Endothelial cell of umbilical vein (primary cell): ENCODE results near the gene CDK18. TPM values are rescaled to one million over a fixed set of nuclear protein-coding genes. Genes with fewer than 3 reads are reported as not detected.

Experiments used
- BruUV-seq: library from RNA; stranded (reverse); fragments of 400-500 nt; replicated peaks from 2 replicates; lab custom pipeline; 2021; lab: Mats Ljungman, UMichigan
- CTCF ChIA-PET: fragments of 300-600, 350-600 bp; sonication (Branson Sonifier 250); formaldehyde crosslinking; loops from one replicate; lab custom pipeline; 2021; ENCODE audit warnings: antibody characterized with exemption, inconsistent platforms; lab: Charles Lee
- POLR2A ChIA-PET: fragments of 300-600, 350-600 bp; sonication (Branson Sonifier 250); formaldehyde crosslinking; loops from one replicate; lab custom pipeline; 2021; ENCODE audit warnings: antibody characterized with exemption, inconsistent platforms; lab: Charles Lee
- DNase-seq: peaks from one replicate; pipeline ENCODE4 v3.0.0-alpha.2; 2011; ENCODE audit warnings: low read depth, low spot score
- FAIRE-seq: peaks from 2 replicates; lab custom pipeline; 2011; peaks lifted over from hg19 to GRCh38; lab: Jason Lieb, UNC
- H2AFZ ChIP-seq: 2 replicates; pipeline ENCODE4 v1.6.0; 2012; ENCODE audit warnings: low read depth, low read length, control low read depth, inconsistent platforms
- H3K27ac ChIP-seq: 2 replicates; pipeline ENCODE4 v1.5.1; 2011; ENCODE audit warnings: low read depth, mild to moderate bottlenecking, control low read depth, low read length, moderate library complexity; ENCODE audit not compliant: insufficient read depth
- H3K27me3 ChIP-seq, 2 experiments: 2 replicates each; pipeline versions ENCODE4 v1.6.0 to v1.6.1; 2011; ENCODE audit warnings: low read length in 2 of 2, mixed read lengths in 1 of 2; ENCODE audit not compliant: control insufficient read depth in 2 of 2, insufficient read depth in 2 of 2
- H3K36me3 ChIP-seq, 2 experiments: 2 replicates in 1 of 2; 3 replicates in 1 of 2; pipeline ENCODE4 v1.5.1; 2011; ENCODE audit warnings: low read length in 2 of 2, mild to moderate bottlenecking in 1 of 2, moderate library complexity in 1 of 2; ENCODE audit not compliant: control insufficient read depth in 2 of 2, insufficient read depth in 2 of 2; ENCODE audit errors: extremely low read depth in 1 of 2
- H3K4me1 ChIP-seq: 3 replicates; pipeline ENCODE4 v1.5.1; 2011; ENCODE audit warnings: mild to moderate bottlenecking, low read length; ENCODE audit not compliant: control insufficient read depth, insufficient read depth; ENCODE audit errors: extremely low read depth
- H3K4me2 ChIP-seq: 2 replicates; pipeline ENCODE4 v1.6.1; 2011; ENCODE audit warnings: low read length, control low read depth, mixed read lengths; ENCODE audit not compliant: insufficient read depth
- H3K4me3 ChIP-seq, 3 experiments: fragments of 200-600 bp in 1 of 3; sonication (generic), shearing (Covaris generic) in 1 of 3; replicated peaks in 1 of 3; 2 replicates each; pipeline ENCODE4 v1.5.1; 2011 to 2016; ENCODE audit warnings: control low read depth in 3 of 3, low read length in 3 of 3, mild to moderate bottlenecking in 2 of 3, inconsistent platforms in 1 of 3, low read depth in 1 of 3, moderate library complexity in 1 of 3; ENCODE audit not compliant: insufficient read depth in 1 of 3
- H3K79me2 ChIP-seq: 2 replicates; pipeline ENCODE4 v1.6.0; 2012; ENCODE audit warnings: low read length, inconsistent platforms; ENCODE audit not compliant: control insufficient read depth, insufficient read depth
- H3K9ac ChIP-seq: replicated peaks from 2 replicates; pipeline ENCODE3; 2011; ENCODE audit warnings: low read length, control low read depth; ENCODE audit not compliant: insufficient read depth; ENCODE audit errors: extremely low read depth
- H3K9me1 ChIP-seq: replicated peaks from 3 replicates; pipeline ENCODE4 v1.6.0; 2011; ENCODE audit warnings: mild to moderate bottlenecking, low read length; ENCODE audit not compliant: control insufficient read depth, insufficient read depth; ENCODE audit errors: extremely low read depth
- H3K9me3 ChIP-seq: replicated peaks from 2 replicates; pipeline ENCODE4 v1.5.1; 2012; ENCODE audit warnings: low read length, inconsistent platforms; ENCODE audit not compliant: control insufficient read depth, insufficient read depth
- H4K20me1 ChIP-seq: replicated peaks from 2 replicates; pipeline ENCODE3; 2011; ENCODE audit warnings: mild to moderate bottlenecking, low read length; ENCODE audit not compliant: control insufficient read depth, insufficient read depth; ENCODE audit errors: extremely low read depth
- EZH2 ChIP-seq: IDR thresholded peaks from 2 replicates; pipeline ENCODE4 v1.6.1; 2012; ENCODE audit warnings: borderline replicate concordance, low read depth, mild to moderate bottlenecking, moderate library complexity, low read length, inconsistent platforms; ENCODE audit not compliant: severe bottlenecking
- FOS ChIP-seq: IDR thresholded peaks from 2 replicates; pipeline ENCODE4 v1.6.1; 2011; ENCODE audit warnings: mild to moderate bottlenecking, low read length, moderate library complexity, borderline replicate concordance; ENCODE audit not compliant: insufficient read depth
- GATA2 ChIP-seq: IDR thresholded peaks from 2 replicates; pipeline ENCODE4 v1.7.0; 2011; ENCODE audit warnings: low read depth, mild to moderate bottlenecking, moderate library complexity, mixed read lengths, low read length; ENCODE audit not compliant: insufficient read length, insufficient read depth
- JUN ChIP-seq: IDR thresholded peaks from 2 replicates; pipeline ENCODE4 v1.6.1; 2011; ENCODE audit warnings: borderline replicate concordance, low read depth; ENCODE audit not compliant: insufficient read length, insufficient read depth
- MYC ChIP-seq: IDR thresholded peaks from one replicate; pipeline ENCODE4 v1.6.1; 2011; ENCODE audit warnings: mild to moderate bottlenecking, low read depth, low read length
- POLR2A ChIP-seq: IDR thresholded peaks from 2 replicates; pipeline ENCODE4 v1.6.1; 2012; ENCODE audit warnings: low read depth, mild to moderate bottlenecking, control low read depth, low read length
- POLR2AphosphoS5 ChIP-seq: IDR thresholded peaks from 2 replicates; pipeline ENCODE4 v1.6.1; 2012; ENCODE audit warnings: low read depth, mild to moderate bottlenecking, control low read depth, low read length, moderate library complexity; ENCODE audit not compliant: insufficient read depth
- dilution Hi-C: fragments of 300-500 bp; cut with MboI; formaldehyde crosslinking; loops from one replicate; pipeline ENCODE4 v1.15.0; 2019; ENCODE audit warnings: low sequenced_read_pairs; ENCODE audit not compliant: extremely low pct_ligation_motif_present
- intact Hi-C: fragments of 100-400 bp; cut with micrococcal nuclease; formaldehyde crosslinking; loops from one replicate; pipeline ENCODE4 v1.10.0; 2022
- polyA plus RNA-seq, 4 experiments: library from polyadenylated mRNA; depleted of rRNA in 3 of 4; stranded (reverse) in 3 of 4; unstranded in 1 of 4; fragments of >200 nt; gene quantifications; 2 replicates each; pipeline versions ENCODE4 v1.2.1 to v1.2.3, GENCODE V29; 2011 to 2012; ENCODE audit warnings: missing spikeins in 1 of 4
- total RNA-seq: library from RNA; stranded (reverse); gene quantifications from 2 replicates; pipeline ENCODE4 v1.2.3, GENCODE V29; 2021
- TF ChIP-seq, protein P1 (sequence below): IDR thresholded peaks from 2 replicates; pipeline ENCODE4 v1.6.1; 2011; ENCODE audit not compliant: insufficient read depth, insufficient read length
- TF ChIP-seq, protein P2 (sequence below), 2 donors: IDR thresholded peaks; 1 replicate in 1 of 2; 2 replicates in 1 of 2; pipeline ENCODE4 v1.5.1; 2011; ENCODE audit warnings: low read length in 2 of 2, mild to moderate bottlenecking in 2 of 2, moderate library complexity in 2 of 2, control low read depth in 1 of 2, inconsistent platforms in 1 of 2, low read depth in 1 of 2; ENCODE audit not compliant: insufficient read depth in 1 of 2; ENCODE audit errors: extremely low read depth in 1 of 2

The CDK18 gene
- total and polyA plus RNA-seq, 2 donors (not counting 3 experiments of a cell fraction or from before 2014, with no cell fraction given) = 0.17 to 1.2 TPM

DNA sequence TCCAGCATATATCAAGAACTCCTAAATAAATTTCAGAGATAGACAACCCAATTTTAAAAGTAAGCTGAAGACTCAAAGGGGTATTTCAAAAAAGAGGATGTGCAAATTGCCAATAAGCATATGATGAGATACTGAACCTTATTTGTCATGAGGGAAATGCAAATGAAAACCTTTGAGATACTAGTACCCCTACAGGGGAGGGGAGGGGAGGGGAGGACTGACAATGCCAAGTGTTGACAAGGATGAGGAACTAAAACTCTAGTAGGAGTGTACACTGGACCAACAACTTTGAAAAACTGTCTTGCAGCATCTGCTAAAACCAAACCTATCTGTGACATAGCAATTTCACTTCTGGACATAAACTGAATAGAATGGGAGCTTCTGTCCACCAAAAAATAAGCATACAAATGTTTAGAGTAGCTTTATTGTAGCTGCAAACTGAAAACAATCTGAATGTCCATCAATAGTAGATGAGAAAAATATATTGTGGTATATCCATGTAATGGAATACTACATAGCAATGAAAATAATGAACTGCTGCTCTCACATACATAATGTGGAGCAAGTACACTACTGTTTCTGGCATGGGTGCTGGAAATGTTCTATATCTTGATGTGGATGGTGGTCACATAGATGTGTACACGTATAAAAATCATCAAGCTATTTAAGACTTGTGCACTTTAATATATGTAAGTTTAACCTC lies 57.2 kb downstream of the CDK18 start:
- TF ChIP-seq GATA2 (no peak), EZH2 (no peak), POLR2A (no peak), FOS (no peak), MYC (no peak), JUN (no peak), POLR2AphosphoS5 (no peak)
- TF ChIP-seq, protein P1, sequence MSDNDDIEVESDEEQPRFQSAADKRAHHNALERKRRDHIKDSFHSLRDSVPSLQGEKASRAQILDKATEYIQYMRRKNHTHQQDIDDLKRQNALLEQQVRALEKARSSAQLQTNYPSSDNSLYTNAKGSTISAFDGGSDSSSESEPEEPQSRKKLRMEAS = no peak
- TF ChIP-seq, protein P2, sequence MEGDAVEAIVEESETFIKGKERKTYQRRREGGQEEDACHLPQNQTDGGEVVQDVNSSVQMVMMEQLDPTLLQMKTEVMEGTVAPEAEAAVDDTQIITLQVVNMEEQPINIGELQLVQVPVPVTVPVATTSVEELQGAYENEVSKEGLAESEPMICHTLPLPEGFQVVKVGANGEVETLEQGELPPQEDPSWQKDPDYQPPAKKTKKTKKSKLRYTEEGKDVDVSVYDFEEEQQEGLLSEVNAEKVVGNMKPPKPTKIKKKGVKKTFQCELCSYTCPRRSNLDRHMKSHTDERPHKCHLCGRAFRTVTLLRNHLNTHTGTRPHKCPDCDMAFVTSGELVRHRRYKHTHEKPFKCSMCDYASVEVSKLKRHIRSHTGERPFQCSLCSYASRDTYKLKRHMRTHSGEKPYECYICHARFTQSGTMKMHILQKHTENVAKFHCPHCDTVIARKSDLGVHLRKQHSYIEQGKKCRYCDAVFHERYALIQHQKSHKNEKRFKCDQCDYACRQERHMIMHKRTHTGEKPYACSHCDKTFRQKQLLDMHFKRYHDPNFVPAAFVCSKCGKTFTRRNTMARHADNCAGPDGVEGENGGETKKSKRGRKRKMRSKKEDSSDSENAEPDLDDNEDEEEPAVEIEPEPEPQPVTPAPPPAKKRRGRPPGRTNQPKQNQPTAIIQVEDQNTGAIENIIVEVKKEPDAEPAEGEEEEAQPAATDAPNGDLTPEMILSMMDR (IDR thresholded peaks at IDR 0.05; ENCODE audit: extremely low read depth in 1 of 2, insufficient read depth in 1 of 2, low read depth in 1 of 2, low read length in 2 of 2) = no peak
- Histone ChIP-seq H4K20me1 (no peaks in the 10 kb centered on the region), H3K4me3 (no peak overlapping the region), H3K9me3 (no peaks in the 10 kb centered on the region), H3K27me3 (peaks cover 10 to 31% of the 10 kb centered on the region in 2 experiments), H3K36me3 (no peaks in the 10 kb centered on the region), H3K27ac (no peak overlapping the region), H3K9ac (no peak overlapping the region), H3K4me2 (no peak overlapping the region), H3K4me1 (no peaks in the 10 kb centered on the region), H3K9me1 (no peaks in the 10 kb centered on the region), H3K79me2 (no peaks in the 10 kb centered on the region), H2AFZ (no peak overlapping the region)
- CTCF ChIA-PET = interaction anchor here (1.0 to 2.0 kb wide), 4 partner anchors 11 to 165 kb away, joined by 3 to 7 read pairs (median 4); no protein-coding TSS in a partner anchor
- intact Hi-C loops = no loop called here
- dilution Hi-C loops = no loop called here
- no peak for DNase-seq
- no peak for FAIRE-seq
- BruUV-seq = no TSS peak
- POLR2A ChIA-PET = no interaction called here
